Measurements from ENCODE around the gene DPM3.
"Not testable (repeated sequence)": the region's sequence is repeated elsewhere in the genome, so short reads cannot be mapped to it uniquely, and the experiment has no call there.

Gene DPM3

DNA sequence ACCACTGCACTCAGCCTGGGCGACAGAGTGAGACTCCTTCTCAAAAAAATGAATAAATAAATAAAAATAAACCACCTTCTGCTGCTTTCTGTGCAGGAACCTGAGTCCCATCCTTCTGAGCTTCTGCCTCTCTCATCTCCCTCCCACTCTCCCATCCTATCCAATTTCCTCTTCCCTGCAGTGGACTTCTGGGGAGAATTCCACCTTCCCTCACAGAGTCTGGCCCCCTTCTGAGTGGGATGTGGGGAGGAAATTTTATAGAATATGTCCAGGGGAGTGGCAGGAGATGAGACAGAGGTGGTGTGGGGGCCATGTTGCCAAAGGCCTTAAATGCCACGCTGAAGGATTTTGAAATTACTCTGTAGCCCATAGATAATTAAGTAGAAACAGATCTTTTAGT is 18.0 kb downstream of the DPM3 start:
- TF ChIP-seq, protein P1, sequence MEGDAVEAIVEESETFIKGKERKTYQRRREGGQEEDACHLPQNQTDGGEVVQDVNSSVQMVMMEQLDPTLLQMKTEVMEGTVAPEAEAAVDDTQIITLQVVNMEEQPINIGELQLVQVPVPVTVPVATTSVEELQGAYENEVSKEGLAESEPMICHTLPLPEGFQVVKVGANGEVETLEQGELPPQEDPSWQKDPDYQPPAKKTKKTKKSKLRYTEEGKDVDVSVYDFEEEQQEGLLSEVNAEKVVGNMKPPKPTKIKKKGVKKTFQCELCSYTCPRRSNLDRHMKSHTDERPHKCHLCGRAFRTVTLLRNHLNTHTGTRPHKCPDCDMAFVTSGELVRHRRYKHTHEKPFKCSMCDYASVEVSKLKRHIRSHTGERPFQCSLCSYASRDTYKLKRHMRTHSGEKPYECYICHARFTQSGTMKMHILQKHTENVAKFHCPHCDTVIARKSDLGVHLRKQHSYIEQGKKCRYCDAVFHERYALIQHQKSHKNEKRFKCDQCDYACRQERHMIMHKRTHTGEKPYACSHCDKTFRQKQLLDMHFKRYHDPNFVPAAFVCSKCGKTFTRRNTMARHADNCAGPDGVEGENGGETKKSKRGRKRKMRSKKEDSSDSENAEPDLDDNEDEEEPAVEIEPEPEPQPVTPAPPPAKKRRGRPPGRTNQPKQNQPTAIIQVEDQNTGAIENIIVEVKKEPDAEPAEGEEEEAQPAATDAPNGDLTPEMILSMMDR (IDR thresholded peaks at IDR 0.05; ENCODE audit: low read depth, low read length, missing control alignments), result no peak

DNA sequence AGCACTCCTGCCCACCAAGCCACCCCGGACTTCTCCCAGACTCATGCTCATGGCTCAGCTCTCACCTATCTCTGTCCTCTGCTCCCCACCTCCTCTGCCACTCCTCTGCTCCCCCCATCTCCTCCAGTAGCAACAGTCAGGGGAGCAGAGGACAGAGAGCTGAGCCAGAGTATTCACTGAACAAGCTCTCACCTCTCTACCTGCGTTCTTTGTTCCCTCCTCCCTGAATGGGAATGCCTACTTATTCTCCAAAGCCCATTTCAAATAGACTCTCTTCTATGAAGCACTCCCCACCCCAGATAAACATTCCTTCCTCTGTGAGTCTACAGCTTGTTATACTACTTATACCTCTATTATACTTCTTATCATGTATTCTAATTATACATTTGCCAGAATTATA is 19.1 kb downstream of the DPM3 start:
- TF ChIP-seq, protein P1 (IDR thresholded peaks at IDR 0.05; ENCODE audit: low read depth, low read length, missing control alignments), result no peak
- DNase-seq (ENCODE audit: extremely low read depth, low read depth), result no peak
- H3K4me3 ChIP-seq (replicated peaks; ENCODE audit: low read depth, low read length), result no peak overlapping the region

More for the DNA sequence above, 18.0 kb downstream of the DPM3 start:
- H3K4me3 ChIP-seq (replicated peaks; ENCODE audit: low read depth, low read length), result no peak overlapping the region
- DNase-seq (ENCODE audit: extremely low read depth, low read depth), result no peak

DNA sequence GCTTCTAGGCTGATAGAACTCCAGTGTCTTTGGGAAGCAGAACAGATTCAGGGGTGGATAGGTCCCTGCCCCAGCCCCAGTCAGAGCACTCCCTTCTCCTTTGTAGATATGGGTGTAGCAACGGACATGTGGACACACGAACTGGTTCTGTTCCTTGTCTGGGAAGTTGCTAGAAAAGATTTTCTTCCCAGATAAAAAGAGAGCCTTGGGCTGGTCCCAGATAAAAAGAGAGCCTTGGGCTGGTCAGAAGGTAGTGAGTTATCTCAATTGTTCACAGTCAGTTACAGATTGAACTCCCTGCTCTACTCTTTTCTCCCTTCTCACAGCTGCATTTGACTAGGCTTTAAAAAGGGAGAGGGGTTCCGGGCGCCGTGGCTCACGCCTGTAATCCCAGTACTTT is 20.1 kb downstream of the DPM3 start:
- H3K4me3 ChIP-seq (replicated peaks; ENCODE audit: low read depth, low read length), result no peak overlapping the region
- no peak for DNase-seq (ENCODE audit: extremely low read depth, low read depth)
- TF ChIP-seq, protein P1 (IDR thresholded peaks at IDR 0.05; ENCODE audit: low read depth, low read length, missing control alignments), result no peak

- not testable (repeated sequence) for DNase-seq (ENCODE audit: extremely low read depth, low read depth); H3K4me3 ChIP-seq (replicated peaks; ENCODE audit: low read depth, low read length)
Observed at GRCh38 chr1:155118090-155118489, 22.2 kb downstream of the DPM3 start.

GRCh38 chr1:155117610-155118009 is 22.7 kb downstream of the DPM3 start:
- no peak for DNase-seq (ENCODE audit: extremely low read depth, low read depth)
- TF ChIP-seq, protein P1 (IDR thresholded peaks at IDR 0.05; ENCODE audit: low read depth, low read length, missing control alignments), result no peak
- no peak overlapping the region for H3K4me3 ChIP-seq (replicated peaks; ENCODE audit: low read depth, low read length)

DNA sequence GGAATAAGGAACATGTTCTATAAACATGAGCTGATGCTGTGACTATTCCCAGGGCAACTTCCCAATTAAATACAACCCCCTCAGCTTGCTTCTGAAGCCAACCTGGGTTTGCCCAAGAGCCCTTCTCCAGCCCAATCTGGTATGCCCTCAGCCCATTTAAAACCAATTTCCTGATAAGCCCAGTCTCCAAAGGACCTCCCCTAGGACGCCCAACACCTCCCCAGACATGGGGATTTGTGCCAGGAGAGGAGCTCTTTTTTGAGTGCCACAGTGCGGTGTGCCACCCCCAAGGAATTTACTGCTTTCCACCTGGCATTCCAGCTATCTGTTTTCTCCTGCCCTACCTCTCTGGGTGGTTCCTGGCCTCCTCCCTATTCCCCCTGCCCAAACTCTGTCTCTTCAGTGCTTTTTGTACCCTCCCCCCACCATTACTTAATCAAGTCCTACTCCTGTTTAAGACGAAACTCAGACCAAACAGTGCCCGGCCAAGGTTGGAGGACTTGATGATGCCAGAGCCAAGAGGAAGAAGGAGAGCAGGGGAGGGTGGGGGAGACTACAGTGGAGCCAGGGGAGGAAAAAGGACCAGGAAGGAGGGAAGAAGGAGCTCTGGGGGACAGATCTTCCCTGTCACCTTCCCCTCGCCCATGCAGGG is 24.1 kb downstream of the DPM3 start:
- DNase-seq (ENCODE audit: extremely low read depth, low read depth), result no peak
- H3K4me3 ChIP-seq (replicated peaks; ENCODE audit: low read depth, low read length), result no peak overlapping the region
- TF ChIP-seq, protein P1 (IDR thresholded peaks at IDR 0.05; ENCODE audit: low read depth, low read length, missing control alignments), result no peak

GRCh38 chr1:155113450-155113980 is 26.8 kb downstream of the DPM3 start:
- no peak for DNase-seq (ENCODE audit: extremely low read depth, low read depth)
- no peak overlapping the region for H3K4me3 ChIP-seq (replicated peaks; ENCODE audit: low read depth, low read length)
- TF ChIP-seq, protein P1 (IDR thresholded peaks at IDR 0.05; ENCODE audit: low read depth, low read length, missing control alignments), result no peak

All from HFF-Myc (cell line).